22Rv1 (cell line): ENCODE measurements around the gene DLL4.

Source experiments
- H3K27ac ChIP-seq: fragments of 450-650 bp; 2 replicates; pipeline ENCODE4 v1.5.1; 2017
- CTCF ChIP-seq: fragments of 450-650 bp; IDR thresholded peaks from 2 replicates; pipeline ENCODE4 v1.5.1; 2017; ENCODE audit warnings: mild to moderate bottlenecking
- ZFX ChIP-seq: fragments of 450-650 bp; IDR thresholded peaks from 2 replicates; pipeline ENCODE4 v1.6.1; 2017; ENCODE audit warnings: antibody characterized with exemption, borderline replicate concordance

The DLL4 gene

GRCh38 chr15:40892447-40893012 is 36.6 kb upstream of the DLL4 start:
- TF ChIP-seq CTCF: no peak
- no peak for TF ChIP-seq ZFX

GRCh38 chr15:40893019-40893670 is 36.0 kb upstream of the DLL4 start:
- no peak overlapping the region for H3K27ac ChIP-seq
- no peak for TF ChIP-seq CTCF

More at GRCh38 chr15:40892447-40893012, 36.6 kb upstream of the DLL4 start:
- H3K27ac ChIP-seq: no peak overlapping the region

DNA sequence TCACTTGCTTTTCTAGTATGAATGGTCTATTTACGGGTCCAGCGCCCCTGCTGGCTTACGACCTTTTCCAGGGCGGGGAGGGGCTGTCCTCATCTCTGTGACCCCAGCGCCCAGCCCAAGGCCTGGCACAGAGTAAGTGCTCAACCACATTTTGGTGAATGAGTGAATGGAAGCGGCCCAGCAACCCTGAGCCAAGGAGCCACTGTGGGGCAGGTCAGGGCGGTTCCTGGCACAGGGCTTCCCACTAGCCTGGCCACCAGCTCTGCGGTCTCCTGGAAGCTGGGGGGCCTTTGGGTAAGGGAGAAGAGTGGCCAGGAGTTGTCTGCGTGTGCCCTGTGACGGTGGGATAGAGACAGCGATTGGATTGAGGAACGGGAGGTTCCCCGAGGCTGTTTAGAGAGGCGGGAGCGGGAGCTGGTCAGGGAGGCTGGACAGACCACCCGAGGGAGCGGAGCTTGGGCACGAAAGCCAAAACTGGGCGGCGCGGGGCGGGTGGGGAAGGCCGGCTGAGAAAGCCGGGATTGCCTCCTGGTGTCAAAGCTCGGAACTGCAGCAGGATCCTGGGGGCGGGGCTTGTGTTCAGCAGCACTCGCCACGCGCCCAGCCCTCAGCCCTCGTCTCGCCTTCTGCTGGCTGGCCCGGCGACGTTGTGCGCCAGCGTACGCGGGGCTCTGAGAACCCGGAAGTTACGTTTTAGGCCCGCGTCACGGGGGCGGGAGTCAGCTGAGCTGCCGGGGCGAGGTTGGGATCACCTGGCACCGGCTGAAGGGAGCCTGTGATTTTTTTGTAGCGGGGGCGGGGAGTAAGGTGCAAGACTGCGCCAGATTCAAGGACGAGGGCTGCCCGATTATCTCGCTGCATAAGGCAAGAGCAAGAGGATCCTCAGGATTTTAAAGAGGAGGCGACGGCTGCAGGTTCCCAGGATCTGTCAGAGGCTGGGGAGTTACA is 35.1 kb upstream of the DLL4 start, which contains the start of gene VPS18:
VPS18 (plus strand) TSS at position 718 of the 948 bp plus-strand sequence. CDS start 319 bp downstream, outside the sequence.
- peak within 1 kb of the TSS; percentile 79 for H3K27ac ChIP-seq
- TF ChIP-seq CTCF (peak; percentile 90), ZFX (no peak)

DNA sequence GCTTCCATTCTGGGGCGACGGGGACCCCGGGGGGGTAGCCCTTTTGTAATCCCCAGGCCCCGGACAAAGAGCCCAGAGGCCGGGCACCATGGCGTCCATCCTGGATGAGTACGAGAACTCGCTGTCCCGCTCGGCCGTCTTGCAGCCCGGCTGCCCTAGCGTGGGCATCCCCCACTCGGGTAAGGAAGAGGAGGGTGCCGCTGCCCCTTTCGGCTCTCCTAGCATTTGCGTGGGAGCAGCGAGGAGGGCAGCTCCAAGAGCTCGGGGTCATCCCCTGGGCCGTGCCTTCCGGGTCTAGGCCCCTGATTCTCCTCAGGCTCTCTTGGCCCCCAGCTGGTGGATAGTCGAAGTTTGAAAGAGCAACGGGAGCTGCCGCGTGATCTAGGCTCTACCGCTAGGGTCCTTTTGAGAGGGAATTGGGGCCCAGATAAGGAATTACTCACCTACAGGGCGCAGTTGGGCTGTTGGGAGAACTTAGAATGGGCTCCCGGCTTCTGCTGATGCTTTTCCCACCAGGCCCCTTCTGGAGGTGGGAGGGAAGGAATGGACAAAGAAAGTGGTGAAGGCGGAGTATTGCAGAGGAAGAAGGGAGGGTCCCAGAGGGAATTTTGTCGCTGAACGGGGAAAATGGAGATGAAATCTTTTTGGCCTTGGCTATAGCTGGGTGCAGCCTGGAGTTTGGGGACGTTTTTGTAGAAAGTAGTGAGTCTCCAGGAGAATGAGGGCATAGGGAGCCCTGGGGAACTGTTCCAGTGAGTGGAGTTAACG is 34.3 kb upstream of the DLL4 start:
- H3K27ac ChIP-seq: peak overlapping the region; percentile 79

GRCh38 chr15:40899536-40900207 is 29.5 kb upstream of the DLL4 start:
- no peak overlapping the region for H3K27ac ChIP-seq
- TF ChIP-seq ZFX (no peak), CTCF (no peak)

More for the DNA sequence above, 34.3 kb upstream of the DLL4 start:
- no peak for TF ChIP-seq ZFX
- TF ChIP-seq CTCF: no peak

DNA sequence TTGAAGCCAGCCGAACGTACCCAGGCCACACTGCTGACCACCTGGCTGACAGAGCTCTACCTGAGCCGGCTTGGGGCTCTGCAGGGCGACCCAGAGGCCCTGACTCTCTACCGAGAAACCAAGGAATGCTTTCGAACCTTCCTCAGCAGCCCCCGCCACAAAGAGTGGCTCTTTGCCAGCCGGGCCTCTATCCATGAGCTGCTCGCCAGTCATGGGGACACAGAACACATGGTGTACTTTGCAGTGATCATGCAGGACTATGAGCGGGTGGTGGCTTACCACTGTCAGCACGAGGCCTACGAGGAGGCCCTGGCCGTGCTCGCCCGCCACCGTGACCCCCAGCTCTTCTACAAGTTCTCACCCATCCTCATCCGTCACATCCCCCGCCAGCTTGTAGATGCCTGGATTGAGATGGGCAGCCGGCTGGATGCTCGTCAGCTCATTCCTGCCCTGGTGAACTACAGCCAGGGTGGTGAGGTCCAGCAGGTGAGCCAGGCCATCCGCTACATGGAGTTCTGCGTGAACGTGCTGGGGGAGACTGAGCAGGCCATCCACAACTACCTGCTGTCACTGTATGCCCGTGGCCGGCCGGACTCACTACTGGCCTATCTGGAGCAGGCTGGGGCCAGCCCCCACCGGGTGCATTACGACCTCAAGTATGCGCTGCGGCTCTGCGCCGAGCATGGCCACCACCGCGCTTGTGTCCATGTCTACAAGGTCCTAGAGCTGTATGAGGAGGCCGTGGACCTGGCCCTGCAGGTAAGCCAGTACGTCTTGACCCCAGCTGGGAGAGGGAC is 28.7 kb upstream of the DLL4 start:
- no peak overlapping the region for H3K27ac ChIP-seq
- no peak for TF ChIP-seq CTCF
- TF ChIP-seq ZFX: no peak
